ENCODE results near the gene MRPL1. TPM values are rescaled to one million over a fixed set of nuclear protein-coding genes. Genes with fewer than 3 reads are reported as not detected.

Gene MRPL1
- total and polyA plus RNA-seq, 3 donors from 2014 or later = 11.5 to 17.9 (median 16.6) TPM

GRCh38 chr4:77950203-77950602 is 87.6 kb downstream of the MRPL1 start:
- Histone ChIP-seq H3K36me3 (ENCODE audit: low read depth, missing control alignments) (no peaks in the 10 kb centered on the region), H3K27me3 (no peaks in the 10 kb centered on the region), H3K4me3 (no peak overlapping the region), H3K9me3 (no peaks in the 10 kb centered on the region), H3K27ac (no peak overlapping the region), H3K4me1 (no peaks in the 10 kb centered on the region)
- TF ChIP-seq CTCF (IDR thresholded peaks at IDR 0.05) (no peak), POLR2A (IDR thresholded peaks at IDR 0.05) (no peak)
- no peak for DNase-seq
- intact Hi-C loops (cut with DNase I; ENCODE audit: low total_unique reads) = no loop called here
- 96 to 100% methylated on average over 1 of the region's 1 CpG for WGBS, 2 donors

GRCh38 chr4:77952457-77952856 is 89.8 kb downstream of the MRPL1 start:
- H3K36me3 ChIP-seq (ENCODE audit: low read depth, missing control alignments) = no peaks in the 10 kb centered on the region

GRCh38 chr4:77954690-77955089 is 92.1 kb downstream of the MRPL1 start:
- intact Hi-C loops (cut with DNase I; ENCODE audit: low total_unique reads) = no loop called here
- 87 to 91% methylated on average over 3 of the region's 3 CpGs for WGBS, 2 donors

More at GRCh38 chr4:77952457-77952856, 89.8 kb downstream of the MRPL1 start:
- no peaks in the 10 kb centered on the region for H3K4me1 ChIP-seq
- no peaks in the 10 kb centered on the region for H3K27me3 ChIP-seq
- 72 to 74% methylated on average over 5 of the region's 5 CpGs for WGBS, 2 donors
- TF ChIP-seq POLR2A (IDR thresholded peaks at IDR 0.05) (no peak), CTCF (IDR thresholded peaks at IDR 0.05) (no peak)
- intact Hi-C loops (cut with DNase I; ENCODE audit: low total_unique reads) = no loop called here
- H3K27ac ChIP-seq = no peak overlapping the region
- no peak overlapping the region for H3K4me3 ChIP-seq
- H3K9me3 ChIP-seq = no peaks in the 10 kb centered on the region
- no peak for DNase-seq

GRCh38 chr4:77956917-77957316 is 94.3 kb downstream of the MRPL1 start:
- no peaks in the 10 kb centered on the region for H3K36me3 ChIP-seq (ENCODE audit: low read depth, missing control alignments)
- intact Hi-C loops (cut with DNase I; ENCODE audit: low total_unique reads) = no loop called here
- whole genome bisulfite sequencing, 2 donors = 85 to 87% methylated on average over 5 of the region's 5 CpGs
- H3K4me3 ChIP-seq = no peak overlapping the region
- TF ChIP-seq POLR2A (IDR thresholded peaks at IDR 0.05) = no peak
- TF ChIP-seq CTCF (IDR thresholded peaks at IDR 0.05) = no peak
- no peaks in the 10 kb centered on the region for H3K9me3 ChIP-seq
- DNase-seq = no peak
- no peaks in the 10 kb centered on the region for H3K4me1 ChIP-seq
- H3K27me3 ChIP-seq = no peaks in the 10 kb centered on the region
- no peak overlapping the region for H3K27ac ChIP-seq

More at GRCh38 chr4:77954690-77955089, 92.1 kb downstream of the MRPL1 start:
- no peaks in the 10 kb centered on the region for H3K27me3 ChIP-seq
- no peak overlapping the region for H3K4me3 ChIP-seq
- no peaks in the 10 kb centered on the region for H3K36me3 ChIP-seq (ENCODE audit: low read depth, missing control alignments)
- H3K9me3 ChIP-seq = no peaks in the 10 kb centered on the region
- H3K4me1 ChIP-seq = no peaks in the 10 kb centered on the region
- TF ChIP-seq POLR2A (IDR thresholded peaks at IDR 0.05) (no peak), CTCF (IDR thresholded peaks at IDR 0.05) (no peak)
- DNase-seq = no peak
- H3K27ac ChIP-seq = no peak overlapping the region

GRCh38 chr4:77958897-77959296 is 96.3 kb downstream of the MRPL1 start:
- Histone ChIP-seq H3K4me1 (no peaks in the 10 kb centered on the region), H3K27me3 (no peaks in the 10 kb centered on the region), H3K9me3 (no peaks in the 10 kb centered on the region), H3K27ac (no peak overlapping the region), H3K4me3 (no peak overlapping the region), H3K36me3 (ENCODE audit: low read depth, missing control alignments) (no peaks in the 10 kb centered on the region)
- intact Hi-C loops (cut with DNase I; ENCODE audit: low total_unique reads) = no loop called here
- 76 to 77% methylated on average over 2 of the region's 2 CpGs for WGBS, 2 donors
- no peak for TF ChIP-seq CTCF (IDR thresholded peaks at IDR 0.05)
- TF ChIP-seq POLR2A (IDR thresholded peaks at IDR 0.05) = no peak
- no peak for DNase-seq
